ENCODE data around the gene OSBPL8. TPM values are rescaled to one million over a fixed set of nuclear protein-coding genes. Genes with fewer than 3 reads are reported as not detected.

The OSBPL8 gene, protein sequence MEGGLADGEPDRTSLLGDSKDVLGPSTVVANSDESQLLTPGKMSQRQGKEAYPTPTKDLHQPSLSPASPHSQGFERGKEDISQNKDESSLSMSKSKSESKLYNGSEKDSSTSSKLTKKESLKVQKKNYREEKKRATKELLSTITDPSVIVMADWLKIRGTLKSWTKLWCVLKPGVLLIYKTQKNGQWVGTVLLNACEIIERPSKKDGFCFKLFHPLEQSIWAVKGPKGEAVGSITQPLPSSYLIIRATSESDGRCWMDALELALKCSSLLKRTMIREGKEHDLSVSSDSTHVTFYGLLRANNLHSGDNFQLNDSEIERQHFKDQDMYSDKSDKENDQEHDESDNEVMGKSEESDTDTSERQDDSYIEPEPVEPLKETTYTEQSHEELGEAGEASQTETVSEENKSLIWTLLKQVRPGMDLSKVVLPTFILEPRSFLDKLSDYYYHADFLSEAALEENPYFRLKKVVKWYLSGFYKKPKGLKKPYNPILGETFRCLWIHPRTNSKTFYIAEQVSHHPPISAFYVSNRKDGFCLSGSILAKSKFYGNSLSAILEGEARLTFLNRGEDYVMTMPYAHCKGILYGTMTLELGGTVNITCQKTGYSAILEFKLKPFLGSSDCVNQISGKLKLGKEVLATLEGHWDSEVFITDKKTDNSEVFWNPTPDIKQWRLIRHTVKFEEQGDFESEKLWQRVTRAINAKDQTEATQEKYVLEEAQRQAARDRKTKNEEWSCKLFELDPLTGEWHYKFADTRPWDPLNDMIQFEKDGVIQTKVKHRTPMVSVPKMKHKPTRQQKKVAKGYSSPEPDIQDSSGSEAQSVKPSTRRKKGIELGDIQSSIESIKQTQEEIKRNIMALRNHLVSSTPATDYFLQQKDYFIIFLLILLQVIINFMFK
- 100 to 1,000 TPM; 104 to 112 TPM for total RNA-seq

DNA sequence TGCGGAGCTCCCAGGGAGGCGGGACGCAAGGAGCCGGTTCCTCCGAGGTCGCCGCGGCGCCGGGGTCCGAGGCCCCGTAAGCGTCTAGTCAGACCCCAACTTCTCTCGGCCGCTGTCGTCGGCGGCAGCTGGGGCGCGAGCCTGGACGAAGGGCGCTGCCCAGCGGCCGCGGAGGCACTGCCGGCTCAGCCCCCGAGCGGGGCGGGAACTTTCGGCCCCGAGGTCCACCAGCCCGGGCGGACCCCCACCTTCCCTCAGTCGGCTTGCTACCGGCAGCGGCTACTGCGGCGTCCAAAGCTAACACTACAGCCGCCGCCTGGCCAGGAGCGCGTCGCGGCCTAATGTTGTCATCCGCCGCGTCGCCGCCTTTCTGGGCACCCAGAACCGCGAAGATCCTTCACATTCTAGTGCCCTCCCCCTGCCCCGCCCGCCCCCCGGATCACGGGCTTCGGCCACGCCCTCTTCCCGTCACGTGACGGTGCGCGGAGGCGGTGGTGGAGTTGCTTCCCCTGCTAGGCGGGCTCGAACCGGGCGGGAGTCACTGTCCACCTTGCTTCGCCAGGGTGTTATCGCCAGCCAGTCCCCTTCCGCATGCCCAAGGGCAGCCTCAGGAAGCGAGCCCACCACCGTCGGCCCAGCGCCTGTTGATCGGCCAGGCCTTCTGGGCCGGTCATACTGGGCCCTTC, at the start of gene OSBPL8:
Gene OSBPL8 (minus strand): TSS at position 372 of the 686 bp plus-strand sequence. CDS start 72,220 bp downstream, outside the sequence.
- H3K4me1 Mint-ChIP-seq = peaks cover 36% of the 10 kb centered on the region
- ATAC-seq (peak; percentile 72), DNase-seq (peak; percentile 97)
- H3K4me3 Mint-ChIP-seq = peak within 1 kb of the TSS; percentile 87
- H3K9me3 Mint-ChIP-seq (ENCODE audit: low read depth) = no peaks in the 10 kb centered on the region
- CTCF ChIA-PET = interaction anchor here (1.5 to 1.6 kb wide), 4 partner anchors 15 to 212 kb away, joined by 5 to 6 read pairs (median 5); partner anchors contain the start of gene BBS10
- peaks cover 15% of the 10 kb centered on the region for H3K36me3 Mint-ChIP-seq
- peak within 1 kb of the TSS; percentile 97 for H3K27ac Mint-ChIP-seq
- H3K27me3 Mint-ChIP-seq = peaks cover 4% of the 10 kb centered on the region

DNA sequence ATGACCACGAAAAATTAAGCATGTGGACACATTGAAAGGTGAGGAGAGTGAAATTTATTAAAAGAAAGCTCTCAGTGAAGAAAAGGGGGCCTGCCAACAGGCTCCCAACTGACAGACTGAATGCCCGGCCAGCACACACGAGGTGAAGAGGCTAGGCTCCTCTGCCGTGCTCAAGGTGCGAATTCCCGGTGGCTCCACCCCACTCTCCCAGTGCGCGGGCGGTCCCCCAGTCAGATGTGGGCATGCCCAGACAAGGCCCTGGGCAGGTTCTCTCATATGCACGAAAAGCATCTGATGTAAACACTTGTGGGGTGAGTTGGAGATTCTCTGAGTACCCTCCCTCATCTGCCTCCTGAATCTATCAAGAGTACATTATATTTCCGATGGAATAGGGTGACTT, 48.5 kb upstream of the OSBPL8 start:
- CTCF ChIA-PET = no interaction called here
- H3K4me1 Mint-ChIP-seq = no peaks in the 10 kb centered on the region
- H3K9me3 Mint-ChIP-seq (ENCODE audit: low read depth) = no peaks in the 10 kb centered on the region
- no peak for ATAC-seq
- no peak for DNase-seq
- no peak overlapping the region for H3K27ac Mint-ChIP-seq
- H3K27me3 Mint-ChIP-seq = peaks cover 21% of the 10 kb centered on the region
- no peak overlapping the region for H3K4me3 Mint-ChIP-seq
- H3K36me3 Mint-ChIP-seq = no peaks in the 10 kb centered on the region

DNA sequence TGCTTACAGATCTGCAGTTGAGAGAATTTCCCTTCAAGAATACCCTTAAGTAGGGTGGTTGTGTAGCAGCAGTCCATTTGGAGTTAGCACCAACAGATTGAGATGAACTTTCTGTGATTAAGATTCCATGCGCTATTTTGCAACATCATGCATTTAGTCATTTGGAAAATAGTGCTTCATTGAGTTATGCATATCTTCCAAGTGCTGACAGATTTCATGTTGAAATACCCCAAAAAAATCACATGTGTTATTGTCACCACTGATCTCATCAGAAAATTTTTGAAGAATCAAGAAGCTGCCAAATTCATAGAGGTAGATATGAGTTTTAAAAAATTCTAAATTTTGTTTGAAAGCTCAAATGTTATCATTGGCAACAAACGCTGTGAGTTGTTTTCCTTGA, 35.5 kb upstream of the OSBPL8 start:
- peaks cover 1% of the 10 kb centered on the region for H3K36me3 Mint-ChIP-seq
- no peaks in the 10 kb centered on the region for H3K4me1 Mint-ChIP-seq
- no peak overlapping the region for H3K4me3 Mint-ChIP-seq
- no peak for DNase-seq
- H3K27me3 Mint-ChIP-seq = no peaks in the 10 kb centered on the region
- H3K9me3 Mint-ChIP-seq (ENCODE audit: low read depth) = no peaks in the 10 kb centered on the region
- no peak overlapping the region for H3K27ac Mint-ChIP-seq
- no peak for ATAC-seq
- CTCF ChIA-PET = no interaction called here

DNA sequence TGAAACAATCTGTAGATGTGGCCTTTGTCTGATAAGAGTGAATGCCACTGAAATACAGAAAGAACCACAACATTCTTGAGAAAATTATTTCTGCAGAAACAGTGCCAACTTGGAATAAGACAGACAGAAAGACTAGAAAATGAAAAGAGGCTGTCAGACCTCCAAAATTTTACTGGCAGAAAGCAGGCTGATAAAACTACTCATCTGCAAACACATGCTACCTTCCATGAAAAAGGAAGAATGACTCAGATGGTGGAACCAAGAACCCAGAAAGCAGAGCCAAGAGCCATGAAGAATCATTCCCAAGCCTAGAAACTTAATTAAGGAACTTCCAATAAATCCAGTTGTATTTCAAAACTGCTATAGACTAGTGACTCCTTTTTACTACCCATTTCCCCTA, 31.9 kb upstream of the OSBPL8 start:
- peaks cover 21% of the 10 kb centered on the region for H3K4me1 Mint-ChIP-seq
- H3K9me3 Mint-ChIP-seq (ENCODE audit: low read depth) = no peaks in the 10 kb centered on the region
- H3K27ac Mint-ChIP-seq = no peak overlapping the region
- H3K36me3 Mint-ChIP-seq = peaks cover 2% of the 10 kb centered on the region
- no peak for DNase-seq
- no peaks in the 10 kb centered on the region for H3K27me3 Mint-ChIP-seq
- CTCF ChIA-PET = no interaction called here
- no peak overlapping the region for H3K4me3 Mint-ChIP-seq
- no peak for ATAC-seq

DNA sequence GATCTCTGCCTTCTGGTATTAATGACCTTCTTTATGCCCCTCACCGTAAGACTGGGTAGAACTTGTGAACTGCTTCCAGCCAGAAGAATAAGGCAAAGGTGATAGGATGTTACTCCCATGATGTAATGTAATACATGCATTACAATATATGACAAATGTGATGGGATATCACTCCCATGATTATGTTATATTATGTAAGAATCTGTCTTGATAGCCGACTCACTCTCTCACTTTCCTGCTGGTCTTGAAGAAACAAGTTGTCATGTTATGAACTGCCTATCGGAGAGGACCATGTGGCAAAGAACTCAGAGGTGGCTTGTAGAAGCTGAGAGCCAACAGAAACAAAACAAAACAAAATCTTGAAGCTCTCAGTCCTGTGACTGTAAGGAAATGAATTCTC, 30.6 kb upstream of the OSBPL8 start:
- CTCF ChIA-PET = no interaction called here

DNA sequence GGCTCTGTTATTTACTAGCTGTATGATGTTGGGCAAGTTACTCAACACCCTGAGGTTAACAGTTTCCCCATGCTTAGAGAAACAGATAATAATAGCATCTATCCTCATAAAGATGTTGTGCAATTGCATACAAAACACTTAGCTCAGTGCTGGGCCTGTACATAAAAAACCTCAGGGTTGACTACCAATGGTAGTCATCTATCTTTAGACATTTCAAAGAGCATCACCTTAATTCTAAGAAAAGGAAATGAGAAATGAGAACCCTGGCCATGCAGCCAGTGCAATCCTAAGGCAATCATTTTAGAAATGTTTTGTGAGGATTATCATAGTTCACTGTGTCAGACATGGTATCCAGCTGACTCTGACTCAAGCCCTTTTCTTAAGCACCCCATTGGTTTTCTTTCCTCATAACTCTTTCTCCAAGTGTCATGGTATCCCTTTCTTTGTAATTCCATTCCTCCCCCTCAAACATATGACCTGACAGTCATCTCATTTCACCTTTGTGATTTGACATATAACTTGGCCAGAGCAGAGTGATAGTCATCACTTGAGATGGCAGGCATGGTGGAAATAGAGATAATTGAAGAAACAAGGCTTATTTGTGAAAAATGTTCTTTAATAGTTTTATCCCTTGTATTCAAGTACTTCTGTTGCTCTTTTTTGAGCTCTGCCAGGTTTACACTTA, 29.5 kb upstream of the OSBPL8 start:
- CTCF ChIA-PET = interaction anchor here (1.0 to 1.6 kb wide), 5 partner anchors 18 to 132 kb away, joined by 3 to 5 read pairs (median 3); no protein-coding TSS in a partner anchor
- Mint-ChIP-seq H3K27me3 (no peaks in the 10 kb centered on the region), H3K9me3 (ENCODE audit: low read depth) (no peaks in the 10 kb centered on the region), H3K36me3 (peaks cover 2% of the 10 kb centered on the region), H3K4me1 (peaks cover 21% of the 10 kb centered on the region), H3K27ac (peak overlapping the region; percentile 79), H3K4me3 (no peak overlapping the region)
- ATAC-seq = peak; percentile 86
- peak; percentile 50 for DNase-seq

More for the DNA sequence above, 30.6 kb upstream of the OSBPL8 start:
- DNase-seq (no peak), ATAC-seq (no peak)
- H3K27me3 Mint-ChIP-seq = no peaks in the 10 kb centered on the region
- peaks cover 21% of the 10 kb centered on the region for H3K4me1 Mint-ChIP-seq
- H3K9me3 Mint-ChIP-seq (ENCODE audit: low read depth) = no peaks in the 10 kb centered on the region
- peaks cover 2% of the 10 kb centered on the region for H3K36me3 Mint-ChIP-seq
- no peak overlapping the region for H3K27ac Mint-ChIP-seq
- H3K4me3 Mint-ChIP-seq = no peak overlapping the region

DNA sequence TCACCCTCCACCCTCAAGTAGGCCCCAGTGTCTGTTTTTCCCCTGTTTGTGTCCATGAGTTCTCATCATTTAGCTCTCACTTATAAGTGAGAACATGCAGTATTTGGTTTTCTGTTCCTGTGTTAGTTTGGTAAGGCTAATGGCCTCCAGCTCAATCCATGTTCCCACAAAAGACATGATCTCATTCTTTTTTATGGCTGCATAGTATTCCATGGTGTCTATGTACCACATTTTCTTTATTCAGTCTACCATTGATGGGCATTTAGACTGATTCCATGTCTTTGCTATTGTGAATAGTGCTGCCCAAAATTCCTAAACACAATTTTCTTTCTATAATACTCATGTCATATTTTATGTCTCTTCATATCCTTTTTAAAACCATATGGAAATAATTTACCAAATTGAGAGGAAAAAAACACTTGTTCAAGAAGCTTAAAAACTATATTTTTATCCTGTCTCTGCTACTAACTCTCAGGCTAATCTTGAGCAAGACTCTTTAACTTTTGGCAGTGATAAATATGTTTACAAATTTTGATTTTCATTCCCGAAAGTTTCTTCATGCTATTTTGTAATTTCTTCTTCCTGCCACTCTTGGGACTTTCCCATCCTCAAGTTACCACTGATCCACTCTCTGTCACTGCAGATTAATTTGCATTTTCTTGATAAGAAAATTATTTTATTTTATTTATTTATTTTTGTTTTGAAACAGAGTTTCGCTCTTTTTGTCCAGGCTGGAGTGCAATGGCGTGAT, 28.0 kb upstream of the OSBPL8 start:
- CTCF ChIA-PET = interaction anchor here (1.0 to 2.1 kb wide), 14 partner anchors 9 to 504 kb away, joined by 3 to 9 read pairs (median 4); partner anchors contain the start of genes BBS10 and OSBPL8
- peaks cover 2% of the 10 kb centered on the region for H3K36me3 Mint-ChIP-seq
- no peak overlapping the region for H3K4me3 Mint-ChIP-seq
- no peak overlapping the region for H3K27ac Mint-ChIP-seq
- no peak for ATAC-seq
- DNase-seq = no peak
- H3K9me3 Mint-ChIP-seq (ENCODE audit: low read depth) = no peaks in the 10 kb centered on the region
- no peaks in the 10 kb centered on the region for H3K27me3 Mint-ChIP-seq
- peaks cover 21% of the 10 kb centered on the region for H3K4me1 Mint-ChIP-seq

DNA sequence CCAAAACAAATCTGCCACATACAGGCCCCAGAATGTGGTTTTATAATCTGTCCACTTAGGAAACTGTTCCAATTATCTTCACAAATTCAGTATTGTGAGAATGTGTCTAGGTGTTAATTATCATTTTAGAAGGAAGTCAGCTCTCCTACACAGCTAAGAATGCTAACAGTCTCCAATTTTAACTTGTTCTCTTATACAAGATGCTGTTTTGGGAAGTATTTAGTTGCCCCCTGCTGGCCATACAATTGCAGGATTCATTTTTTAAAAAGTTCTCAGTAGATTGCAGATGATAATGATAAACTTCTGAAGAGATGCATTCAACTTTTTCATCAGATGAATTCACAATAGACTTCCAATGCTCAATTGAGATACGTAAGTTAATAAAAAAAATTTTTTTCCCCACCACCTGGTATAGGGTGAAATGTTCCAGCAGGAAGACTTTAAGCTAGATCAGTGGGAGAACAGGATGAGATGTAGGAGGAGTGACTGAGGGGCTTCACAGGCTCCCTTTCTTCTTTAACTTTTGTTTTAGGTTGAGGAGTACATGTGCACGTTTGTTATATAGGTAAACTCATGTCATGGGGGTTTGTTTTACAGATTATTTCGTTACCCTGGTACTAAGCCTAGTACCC, 27.3 kb upstream of the OSBPL8 start:
- H3K4me1 Mint-ChIP-seq = peaks cover 21% of the 10 kb centered on the region
- no peaks in the 10 kb centered on the region for H3K27me3 Mint-ChIP-seq
- peak overlapping the region; percentile 33 for H3K27ac Mint-ChIP-seq
- DNase-seq (peak; percentile 47), ATAC-seq (peak; percentile 24)
- no peaks in the 10 kb centered on the region for H3K9me3 Mint-ChIP-seq (ENCODE audit: low read depth)
- peaks cover 2% of the 10 kb centered on the region for H3K36me3 Mint-ChIP-seq
- CTCF ChIA-PET = interaction anchor here (0.8 to 2.1 kb wide), 17 partner anchors 9 to 554 kb away, joined by 3 to 9 read pairs (median 3); partner anchors contain the start of genes BBS10 and OSBPL8
- no peak overlapping the region for H3K4me3 Mint-ChIP-seq

DNA sequence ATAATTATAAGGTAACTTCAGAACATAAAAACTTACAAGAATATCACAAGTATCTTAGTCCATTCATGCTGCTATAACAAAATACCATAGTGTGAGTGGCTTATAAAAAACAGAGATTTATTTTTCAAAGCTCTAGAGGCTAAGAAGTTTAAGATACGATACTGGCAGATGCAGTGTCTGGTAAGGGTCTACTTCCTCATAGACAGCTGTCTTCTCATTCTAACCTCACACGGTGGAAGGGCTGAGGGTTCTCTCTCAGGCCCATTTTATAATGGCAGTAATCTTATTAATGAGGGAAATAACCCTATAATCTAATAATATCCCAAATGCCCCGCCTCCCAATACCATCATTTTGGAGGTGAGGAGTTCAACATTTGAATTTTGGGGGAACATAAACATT, 23.7 kb upstream of the OSBPL8 start:
- no peak overlapping the region for H3K4me3 Mint-ChIP-seq
- ATAC-seq (no peak), DNase-seq (no peak)
- CTCF ChIA-PET = no interaction called here
- H3K27ac Mint-ChIP-seq = no peak overlapping the region
- H3K9me3 Mint-ChIP-seq (ENCODE audit: low read depth) = no peaks in the 10 kb centered on the region
- H3K4me1 Mint-ChIP-seq = peaks cover 7% of the 10 kb centered on the region
- no peaks in the 10 kb centered on the region for H3K36me3 Mint-ChIP-seq
- H3K27me3 Mint-ChIP-seq = no peaks in the 10 kb centered on the region

DNA sequence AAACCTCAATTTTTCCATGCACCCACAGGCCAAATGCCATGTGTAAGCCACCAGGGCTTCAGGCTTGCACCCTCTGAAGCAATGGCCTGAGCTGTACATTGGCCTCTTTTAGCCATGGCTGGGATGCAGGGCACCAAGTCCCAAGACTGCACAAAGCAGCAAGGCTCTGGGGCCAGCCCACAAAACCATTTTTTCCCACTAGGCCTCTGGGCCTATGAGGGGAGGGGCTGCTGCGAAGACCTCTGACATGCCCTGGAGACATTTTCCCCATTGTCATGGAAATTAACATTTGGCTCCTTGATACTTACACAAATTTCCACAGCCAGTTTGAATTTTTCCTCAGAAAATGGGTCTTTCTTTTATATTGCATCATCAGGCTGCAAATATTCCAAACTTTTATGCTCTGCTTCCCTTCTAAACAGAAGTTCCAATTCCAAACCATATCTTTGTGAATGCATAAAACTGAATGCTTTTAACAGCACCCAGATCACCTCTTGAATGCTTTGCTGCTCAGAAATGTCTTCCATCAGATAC, 14.3 kb upstream of the OSBPL8 start:
- Mint-ChIP-seq H3K36me3 (peaks cover 6% of the 10 kb centered on the region), H3K9me3 (ENCODE audit: low read depth) (peaks cover 3% of the 10 kb centered on the region), H3K27ac (no peak overlapping the region), H3K27me3 (peaks cover 2% of the 10 kb centered on the region), H3K4me3 (no peak overlapping the region), H3K4me1 (peaks cover 7% of the 10 kb centered on the region)
- ATAC-seq = no peak
- DNase-seq = no peak
- CTCF ChIA-PET = no interaction called here

DNA sequence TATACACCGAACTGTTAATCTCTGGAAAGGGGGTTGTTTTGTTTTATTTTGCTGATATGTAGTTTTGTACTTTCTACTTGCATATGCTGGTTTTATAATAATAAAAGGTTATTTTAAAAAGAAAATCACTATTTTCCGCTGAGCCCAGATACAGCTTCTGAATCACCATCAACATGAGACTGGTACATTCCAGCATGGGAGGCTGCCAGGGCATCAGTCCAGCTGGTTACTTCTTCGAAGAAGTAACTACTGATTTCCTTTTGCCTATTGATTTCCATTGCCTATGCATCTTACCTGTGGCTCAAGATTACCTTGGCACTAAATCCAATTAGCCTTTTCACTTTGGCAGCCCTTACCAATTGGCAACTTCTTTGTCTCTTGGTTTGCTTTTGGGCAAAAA, 11.7 kb upstream of the OSBPL8 start:
- Mint-ChIP-seq H3K9me3 (ENCODE audit: low read depth) (peaks cover 3% of the 10 kb centered on the region), H3K4me3 (no peak overlapping the region), H3K36me3 (peaks cover 4% of the 10 kb centered on the region), H3K27ac (no peak overlapping the region), H3K27me3 (no peaks in the 10 kb centered on the region), H3K4me1 (peaks cover 7% of the 10 kb centered on the region)
- CTCF ChIA-PET = interaction anchor here (1.5 kb wide), 1 partner anchor 18 kb away, joined by 3 read pairs; no protein-coding TSS in a partner anchor
- ATAC-seq (no peak), DNase-seq (no peak)
